Nephron (organoid): ENCODE measurements around the gene NTNG1.

Experiments
- H3K27ac Mint-ChIP-seq, 3 experiments: 2 replicates each; pipeline ENCODE4 v1.8.0; 2020; ENCODE audit warnings: mixed read lengths in 3 of 3, mild to moderate bottlenecking in 2 of 3, moderate library complexity in 1 of 3
- H3K27me3 Mint-ChIP-seq: 2 replicates; pipeline ENCODE4 v1.8.0; 2021; ENCODE audit warnings: low read depth, mild to moderate bottlenecking, moderate library complexity, mixed read lengths
- H3K36me3 Mint-ChIP-seq: 2 replicates; pipeline ENCODE4 v1.8.0; 2020; ENCODE audit warnings: low read depth, mixed read lengths
- H3K4me1 Mint-ChIP-seq: 2 replicates; pipeline ENCODE4 v1.8.0; 2020; ENCODE audit warnings: mixed read lengths
- H3K4me3 Mint-ChIP-seq, 3 experiments: 2 replicates each; pipeline ENCODE4 v1.8.0; 2020; ENCODE audit warnings: mild to moderate bottlenecking in 3 of 3, mixed read lengths in 3 of 3, moderate library complexity in 2 of 3
- H3K9me3 Mint-ChIP-seq: 2 replicates; pipeline ENCODE4 v1.8.0; 2020; ENCODE audit warnings: mixed read lengths
- CTCF ChIP-seq, 3 experiments: fragments of 200-600 bp; sonication (generic); IDR thresholded peaks; one replicate each; pipeline ENCODE4 v1.5.0; 2021; ENCODE audit warnings: antibody characterized with exemption in 3 of 3; ENCODE audit not compliant: unreplicated experiment in 3 of 3

Gene NTNG1

GRCh38 chr1:107318932-107319331, 178.1 kb downstream of the NTNG1 start:
- H3K27ac Mint-ChIP-seq = no peak overlapping the region
- H3K36me3 Mint-ChIP-seq = no peaks in the 10 kb centered on the region
- no peak for TF ChIP-seq CTCF (IDR thresholded peaks at IDR 0.05; ENCODE audit: unreplicated experiment in 3 of 3)
- peaks cover 7% of the 10 kb centered on the region for H3K4me1 Mint-ChIP-seq
- H3K9me3 Mint-ChIP-seq = no peaks in the 10 kb centered on the region
- no peaks in the 10 kb centered on the region for H3K27me3 Mint-ChIP-seq
- no peak overlapping the region for H3K4me3 Mint-ChIP-seq

GRCh38 chr1:107323784-107324183, 182.9 kb downstream of the NTNG1 start:
- H3K27me3 Mint-ChIP-seq = no peaks in the 10 kb centered on the region
- TF ChIP-seq CTCF (IDR thresholded peaks at IDR 0.05; ENCODE audit: unreplicated experiment in 3 of 3) = no peak
- H3K9me3 Mint-ChIP-seq = no peaks in the 10 kb centered on the region
- H3K36me3 Mint-ChIP-seq = no peaks in the 10 kb centered on the region
- H3K27ac Mint-ChIP-seq = no peak overlapping the region
- H3K4me1 Mint-ChIP-seq = peaks cover 24% of the 10 kb centered on the region
- H3K4me3 Mint-ChIP-seq = no peak overlapping the region

- no peaks in the 10 kb centered on the region for H3K27me3 Mint-ChIP-seq
- H3K27ac Mint-ChIP-seq = no peak overlapping the region
- TF ChIP-seq CTCF (IDR thresholded peaks at IDR 0.05; ENCODE audit: unreplicated experiment in 3 of 3) = no peak
- no peaks in the 10 kb centered on the region for H3K36me3 Mint-ChIP-seq
- H3K9me3 Mint-ChIP-seq = no peaks in the 10 kb centered on the region
- no peak overlapping the region for H3K4me3 Mint-ChIP-seq
- peaks cover 24% of the 10 kb centered on the region for H3K4me1 Mint-ChIP-seq
Measured at GRCh38 chr1:107326824-107327445, 186.1 kb downstream of the NTNG1 start.

- Mint-ChIP-seq H3K36me3 (no peaks in the 10 kb centered on the region), H3K9me3 (no peaks in the 10 kb centered on the region), H3K27me3 (no peaks in the 10 kb centered on the region), H3K4me3 (no peak overlapping the region), H3K4me1 (peaks cover 24% of the 10 kb centered on the region), H3K27ac (no peak overlapping the region)
- no peak for TF ChIP-seq CTCF (IDR thresholded peaks at IDR 0.05; ENCODE audit: unreplicated experiment in 3 of 3)
Measured at GRCh38 chr1:107327446-107327845, 186.6 kb downstream of the NTNG1 start.

GRCh38 chr1:107328087-107328486, 187.2 kb downstream of the NTNG1 start:
- no peak overlapping the region for H3K27ac Mint-ChIP-seq
- peaks cover 18% of the 10 kb centered on the region for H3K4me1 Mint-ChIP-seq
- no peak for TF ChIP-seq CTCF (IDR thresholded peaks at IDR 0.05; ENCODE audit: unreplicated experiment in 3 of 3)
- H3K4me3 Mint-ChIP-seq = no peak overlapping the region
- H3K36me3 Mint-ChIP-seq = no peaks in the 10 kb centered on the region
- H3K9me3 Mint-ChIP-seq = no peaks in the 10 kb centered on the region
- no peaks in the 10 kb centered on the region for H3K27me3 Mint-ChIP-seq

GRCh38 chr1:107339775-107340174, 198.9 kb downstream of the NTNG1 start:
- Mint-ChIP-seq H3K27ac (no peak overlapping the region), H3K9me3 (peaks cover 2% of the 10 kb centered on the region), H3K36me3 (peaks cover 4% of the 10 kb centered on the region), H3K27me3 (no peaks in the 10 kb centered on the region), H3K4me1 (peaks cover 13% of the 10 kb centered on the region), H3K4me3 (no peak overlapping the region)
- TF ChIP-seq CTCF (IDR thresholded peaks at IDR 0.05; ENCODE audit: unreplicated experiment in 3 of 3) = no peak
